ENCODE results near the gene NKX1-1.
A peak's percentile ranks its signal among the peaks of the same experiment; 100 is the strongest.

NKX1-1 gene

GRCh38 chr4:1356181-1356998 is 49.9 kb downstream of the NKX1-1 start:
- peak in 5 of 6 experiments; percentile 8 to 45 (median 26) for DNase-seq

GRCh38 chr4:1355378-1355777 is 50.9 kb downstream of the NKX1-1 start:
- no peak for DNase-seq

GRCh38 chr4:1354983-1355275 is 51.3 kb downstream of the NKX1-1 start:
- DNase-seq: no peak

GRCh38 chr4:1354136-1354982 is 51.9 kb downstream of the NKX1-1 start:
- no peak for DNase-seq

GRCh38 chr4:1353186-1354055 is 52.8 kb downstream of the NKX1-1 start:
- no peak for DNase-seq
